ENCODE measurements around the gene DDRGK1. TPM values are rescaled to one million over a fixed set of nuclear protein-coding genes. Genes with fewer than 3 reads are reported as not detected.
"Not testable (repeated sequence)": the region's sequence is repeated elsewhere in the genome, so short reads cannot be mapped to it uniquely, and the experiment has no call there.

DDRGK1 gene
- total and polyA plus RNA-seq, 7 donors, result 16.8 to 86.1 (median 70.6) TPM

- 73 to 88% methylated on average over 3 of the region's 3 CpGs for WGBS, 2 donors
Measured at GRCh38 chr20:3183896-3184612, 20.4 kb downstream of the DDRGK1 start.

GRCh38 chr20:3182429-3182828 lies 22.1 kb downstream of the DDRGK1 start:
- DNase-seq; H3K36me3 ChIP-seq; H3K4me3 ChIP-seq; H3K27ac ChIP-seq; H3K27me3 ChIP-seq; H3K9me3 ChIP-seq; H3K4me1 ChIP-seq; intact Hi-C loops (cut with DNase I): not testable (repeated sequence)
- 94 to 97% methylated on average over 5 of the region's 5 CpGs for WGBS, 2 donors

More at GRCh38 chr20:3183896-3184612, 20.4 kb downstream of the DDRGK1 start:
- Histone ChIP-seq H3K4me1 (no peaks in the 10 kb centered on the region), H3K4me3 (no peak overlapping the region), H3K27ac (no peak overlapping the region), H3K36me3 (no peaks in the 10 kb centered on the region), H3K9me3 (no peaks in the 10 kb centered on the region), H3K27me3 (no peaks in the 10 kb centered on the region)
- intact Hi-C loops (cut with DNase I), result no loop called here
- no peak for TF ChIP-seq EP300 (IDR thresholded peaks at IDR 0.05)
- TF ChIP-seq CTCF (IDR thresholded peaks at IDR 0.05), result no peak
- TF ChIP-seq POLR2AphosphoS5 (IDR thresholded peaks at IDR 0.05), result no peak
- TF ChIP-seq POLR2A (IDR thresholded peaks at IDR 0.05), result no peak
- no peak for DNase-seq

GRCh38 chr20:3181270-3181669 lies 23.2 kb downstream of the DDRGK1 start:
- Histone ChIP-seq H3K27me3 (no peaks in the 10 kb centered on the region), H3K9me3 (no peaks in the 10 kb centered on the region), H3K4me3 (no peak overlapping the region), H3K4me1 (no peaks in the 10 kb centered on the region), H3K27ac (no peak overlapping the region), H3K36me3 (no peaks in the 10 kb centered on the region)
- DNase-seq, result no peak
- WGBS, 2 donors, result 19 to 50% methylated on average over 5 of the region's 5 CpGs
- TF ChIP-seq POLR2A (IDR thresholded peaks at IDR 0.05) (no peak), POLR2AphosphoS5 (IDR thresholded peaks at IDR 0.05) (no peak), CTCF (IDR thresholded peaks at IDR 0.05) (no peak), EP300 (IDR thresholded peaks at IDR 0.05) (no peak)
- intact Hi-C loops (cut with DNase I), result no loop called here

GRCh38 chr20:3180319-3180718 lies 24.2 kb downstream of the DDRGK1 start:
- 71 to 80% methylated on average over 4 of the region's 4 CpGs for WGBS, 2 donors
- H3K36me3 ChIP-seq, result no peaks in the 10 kb centered on the region
- no peak for DNase-seq

More at GRCh38 chr20:3180319-3180718, 24.2 kb downstream of the DDRGK1 start:
- TF ChIP-seq CTCF (IDR thresholded peaks at IDR 0.05), result no peak
- no peak for TF ChIP-seq POLR2AphosphoS5 (IDR thresholded peaks at IDR 0.05)
- no peak for TF ChIP-seq EP300 (IDR thresholded peaks at IDR 0.05)
- no peak for TF ChIP-seq POLR2A (IDR thresholded peaks at IDR 0.05)
- intact Hi-C loops (cut with DNase I), result no loop called here
- H3K27ac ChIP-seq, result no peak overlapping the region
- H3K27me3 ChIP-seq, result no peaks in the 10 kb centered on the region
- H3K4me1 ChIP-seq, result no peaks in the 10 kb centered on the region
- H3K9me3 ChIP-seq, result no peaks in the 10 kb centered on the region
- H3K4me3 ChIP-seq, result no peak overlapping the region
